SJCRH30 (cell line): ENCODE data around the gene HOXA13. TPM values are rescaled to one million over a fixed set of nuclear protein-coding genes. Genes with fewer than 3 reads are reported as not detected.

Experiments
- DNase-seq, 2 experiments: peaks; one replicate each; pipeline ENCODE4 v3.0.0-alpha.2; 2015 to 2020
- H3K27ac ChIP-seq: fragments of 250-450 bp; sonication (Bioruptor Pico); 2 replicates; pipeline ENCODE4 v1.5.1; 2020; ENCODE audit warnings: mild to moderate bottlenecking, moderate library complexity
- H3K27me3 ChIP-seq: fragments of 250-450 bp; sonication (Bioruptor Pico); 2 replicates; pipeline ENCODE4 v1.5.1; 2020; ENCODE audit warnings: mild to moderate bottlenecking, moderate library complexity
- H3K36me3 ChIP-seq: fragments of 250-450 bp; sonication (Bioruptor Pico); 2 replicates; pipeline ENCODE4 v1.5.1; 2020; ENCODE audit warnings: mild to moderate bottlenecking, moderate library complexity
- H3K4me1 ChIP-seq: fragments of 250-450 bp; sonication (Bioruptor Pico); 2 replicates; pipeline ENCODE4 v1.5.1; 2020; ENCODE audit warnings: mild to moderate bottlenecking, moderate library complexity
- H3K4me3 ChIP-seq: fragments of 250-450 bp; sonication (Bioruptor Pico); 2 replicates; pipeline ENCODE4 v1.5.1; 2020; ENCODE audit warnings: mild to moderate bottlenecking, moderate library complexity
- H3K9me3 ChIP-seq: fragments of 250-450 bp; sonication (Bioruptor Pico); replicated peaks from 2 replicates; pipeline ENCODE4 v1.5.1; 2020; ENCODE audit warnings: mild to moderate bottlenecking, moderate library complexity
- total RNA-seq: library from RNA; depleted of rRNA; stranded (reverse); fragments of >200 nt; shearing (Covaris generic); gene quantifications from 2 replicates; pipeline ENCODE4 v1.2.3, GENCODE V29; 2014

HOXA13 gene
- total RNA-seq, 1 experiment from 2014 or later = 1.7 TPM

GRCh38 chr7:27153526-27153925 lies 46.4 kb downstream of the HOXA13 start:
- Histone ChIP-seq H3K9me3 (no peaks in the 10 kb centered on the region), H3K27me3 (no peaks in the 10 kb centered on the region), H3K36me3 (no peaks in the 10 kb centered on the region), H3K4me1 (peaks cover 3% of the 10 kb centered on the region; the same call in 1 of the 2 replicates), H3K4me3 (no peak overlapping the region), H3K27ac (no peak overlapping the region)
- no peak for DNase-seq

GRCh38 chr7:27152816-27153442 lies 47.0 kb downstream of the HOXA13 start:
- Histone ChIP-seq H3K9me3 (no peaks in the 10 kb centered on the region), H3K4me1 (peaks cover 3% of the 10 kb centered on the region; the same call in 1 of the 2 replicates), H3K36me3 (no peaks in the 10 kb centered on the region), H3K4me3 (no peak overlapping the region), H3K27ac (no peak overlapping the region), H3K27me3 (no peaks in the 10 kb centered on the region)
- no peak for DNase-seq

GRCh38 chr7:27151931-27152815 lies 47.7 kb downstream of the HOXA13 start, which contains the start of gene HOXA3:
HOXA3 (minus strand) TSS chr7:27152583; CDS start chr7:27110640, 41,943 bp downstream.
- H3K4me3 ChIP-seq = peak within 1 kb of the TSS; percentile 64
- H3K4me1 ChIP-seq = peaks cover 3% of the 10 kb centered on the region; the same call in 1 of the 2 replicates
- no peak for DNase-seq
- H3K36me3 ChIP-seq = no peaks in the 10 kb centered on the region
- no peaks in the 10 kb centered on the region for H3K9me3 ChIP-seq
- no peak within 1 kb of the TSS for H3K27ac ChIP-seq
- H3K27me3 ChIP-seq = no peaks in the 10 kb centered on the region

GRCh38 chr7:27151341-27151930 lies 48.5 kb downstream of the HOXA13 start:
- Histone ChIP-seq H3K36me3 (no peaks in the 10 kb centered on the region), H3K4me3 (peak overlapping the region; percentile 64), H3K9me3 (no peaks in the 10 kb centered on the region), H3K27ac (no peak overlapping the region; the same call in 1 of the 2 replicates), H3K4me1 (no peaks in the 10 kb centered on the region), H3K27me3 (no peaks in the 10 kb centered on the region)
- no peak for DNase-seq

- peak overlapping the region; percentile 25; the same call in 1 of the 2 replicates for H3K27ac ChIP-seq
- H3K36me3 ChIP-seq = no peaks in the 10 kb centered on the region
- no peaks in the 10 kb centered on the region for H3K4me1 ChIP-seq
- H3K27me3 ChIP-seq = no peaks in the 10 kb centered on the region
- no peaks in the 10 kb centered on the region for H3K9me3 ChIP-seq
- H3K4me3 ChIP-seq = peak overlapping the region; percentile 64
- peak; percentile 75 to 86 for DNase-seq
These were observed 49.1 kb downstream of the HOXA13 start for GRCh38 chr7:27150568-27151340.

GRCh38 chr7:27149842-27150567 lies 49.9 kb downstream of the HOXA13 start:
- Histone ChIP-seq H3K4me1 (no peaks in the 10 kb centered on the region), H3K36me3 (no peaks in the 10 kb centered on the region), H3K4me3 (peak overlapping the region; percentile 64), H3K9me3 (no peaks in the 10 kb centered on the region), H3K27ac (peak overlapping the region; percentile 25; the same call in 1 of the 2 replicates), H3K27me3 (no peaks in the 10 kb centered on the region)
- DNase-seq = peak in 1 of 2 experiments; percentile 25

GRCh38 chr7:27148756-27149641 lies 50.9 kb downstream of the HOXA13 start:
- H3K27ac ChIP-seq = no peak overlapping the region; the same call in 1 of the 2 replicates
- no peaks in the 10 kb centered on the region for H3K4me1 ChIP-seq
- H3K36me3 ChIP-seq = no peaks in the 10 kb centered on the region
- no peaks in the 10 kb centered on the region for H3K9me3 ChIP-seq
- peak overlapping the region; percentile 64 for H3K4me3 ChIP-seq
- no peak for DNase-seq
- no peaks in the 10 kb centered on the region for H3K27me3 ChIP-seq

- no peaks in the 10 kb centered on the region for H3K4me1 ChIP-seq
- no peak for DNase-seq
- H3K36me3 ChIP-seq = no peaks in the 10 kb centered on the region
- no peaks in the 10 kb centered on the region for H3K9me3 ChIP-seq
- H3K27ac ChIP-seq = no peak overlapping the region
- no peaks in the 10 kb centered on the region for H3K27me3 ChIP-seq
- no peak overlapping the region for H3K4me3 ChIP-seq
These were observed 51.7 kb downstream of the HOXA13 start for GRCh38 chr7:27148031-27148755.

GRCh38 chr7:27147199-27148030 lies 52.5 kb downstream of the HOXA13 start, which contains the start of gene HOXA6:
HOXA6 (minus strand) TSS chr7:27147774; CDS start chr7:27147749, 25 bp downstream.
- H3K4me3 ChIP-seq = no peak within 1 kb of the TSS
- no peaks in the 10 kb centered on the region for H3K4me1 ChIP-seq
- H3K27me3 ChIP-seq = no peaks in the 10 kb centered on the region
- DNase-seq = no peak
- no peaks in the 10 kb centered on the region for H3K36me3 ChIP-seq
- no peak within 1 kb of the TSS for H3K27ac ChIP-seq
- H3K9me3 ChIP-seq = no peaks in the 10 kb centered on the region

- Histone ChIP-seq H3K27ac (no peak overlapping the region), H3K4me1 (no peaks in the 10 kb centered on the region), H3K9me3 (no peaks in the 10 kb centered on the region), H3K4me3 (no peak overlapping the region), H3K27me3 (no peaks in the 10 kb centered on the region), H3K36me3 (no peaks in the 10 kb centered on the region)
- no peak for DNase-seq
These were observed 53.2 kb downstream of the HOXA13 start for GRCh38 chr7:27146491-27147198.

- Histone ChIP-seq H3K4me1 (no peaks in the 10 kb centered on the region), H3K36me3 (no peaks in the 10 kb centered on the region), H3K9me3 (no peaks in the 10 kb centered on the region), H3K27me3 (no peaks in the 10 kb centered on the region), H3K4me3 (no peak overlapping the region), H3K27ac (no peak overlapping the region)
- DNase-seq = no peak
These were observed 53.9 kb downstream of the HOXA13 start for GRCh38 chr7:27145914-27146412.
